A673 (cell line): ENCODE measurements around the gene TSPEAR.

ENCODE experiments used
- EZH2 ChIP-seq: fragments of 200-600 bp; sonication (generic); IDR thresholded peaks from 2 replicates; pipeline ENCODE4 v1.6.1; 2017; ENCODE audit warnings: borderline replicate concordance, low read depth, mild to moderate bottlenecking, mixed read lengths, antibody characterized with exemption, low read length; ENCODE audit not compliant: poor library complexity, severe bottlenecking
- TF ChIP-seq, protein P1 (sequence below): fragments of 300-800, 200-600 bp; sonication (generic); conservative IDR thresholded peaks from 2 replicates; pipeline ENCODE4 v1.5.1; 2017; ENCODE audit warnings: low read depth, mild to moderate bottlenecking, antibody characterized with exemption, low read length, moderate library complexity, mixed read lengths

DNA sequence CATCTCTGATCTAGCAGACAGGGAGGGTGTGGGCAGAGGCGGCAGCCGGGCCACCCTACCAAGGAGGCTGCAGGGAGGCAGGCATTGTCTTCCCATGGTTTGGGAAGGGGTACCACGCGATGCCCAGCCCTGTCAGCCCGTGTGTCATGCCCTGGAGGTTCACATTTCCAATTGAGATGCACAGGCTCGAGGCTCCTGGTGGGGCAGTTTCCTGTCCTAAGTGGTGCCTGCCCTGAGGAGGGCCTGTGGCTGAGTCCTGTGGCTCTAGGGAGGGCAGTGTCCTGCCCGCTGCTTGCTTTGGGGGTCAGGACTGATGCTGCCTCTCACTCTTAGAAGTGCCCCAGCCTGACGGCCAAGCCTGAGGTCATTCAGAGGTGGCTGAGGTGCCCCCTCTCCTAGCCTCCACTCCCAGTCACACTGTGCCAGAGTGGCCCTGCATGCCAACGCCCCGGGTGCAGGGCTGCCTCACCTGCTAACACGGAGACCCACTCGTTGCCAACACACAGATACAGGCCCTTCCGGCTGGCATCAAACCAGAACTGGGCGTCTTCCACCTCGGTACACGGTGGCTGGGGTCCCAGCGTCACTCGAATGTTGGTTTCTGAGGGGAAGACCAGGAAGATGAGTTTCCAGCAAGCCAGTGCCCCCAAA, 183.3 kb downstream of the TSPEAR start:
- no peak for TF ChIP-seq EZH2
- TF ChIP-seq, protein P1, sequence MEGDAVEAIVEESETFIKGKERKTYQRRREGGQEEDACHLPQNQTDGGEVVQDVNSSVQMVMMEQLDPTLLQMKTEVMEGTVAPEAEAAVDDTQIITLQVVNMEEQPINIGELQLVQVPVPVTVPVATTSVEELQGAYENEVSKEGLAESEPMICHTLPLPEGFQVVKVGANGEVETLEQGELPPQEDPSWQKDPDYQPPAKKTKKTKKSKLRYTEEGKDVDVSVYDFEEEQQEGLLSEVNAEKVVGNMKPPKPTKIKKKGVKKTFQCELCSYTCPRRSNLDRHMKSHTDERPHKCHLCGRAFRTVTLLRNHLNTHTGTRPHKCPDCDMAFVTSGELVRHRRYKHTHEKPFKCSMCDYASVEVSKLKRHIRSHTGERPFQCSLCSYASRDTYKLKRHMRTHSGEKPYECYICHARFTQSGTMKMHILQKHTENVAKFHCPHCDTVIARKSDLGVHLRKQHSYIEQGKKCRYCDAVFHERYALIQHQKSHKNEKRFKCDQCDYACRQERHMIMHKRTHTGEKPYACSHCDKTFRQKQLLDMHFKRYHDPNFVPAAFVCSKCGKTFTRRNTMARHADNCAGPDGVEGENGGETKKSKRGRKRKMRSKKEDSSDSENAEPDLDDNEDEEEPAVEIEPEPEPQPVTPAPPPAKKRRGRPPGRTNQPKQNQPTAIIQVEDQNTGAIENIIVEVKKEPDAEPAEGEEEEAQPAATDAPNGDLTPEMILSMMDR = no peak
